Measurements from ENCODE around the gene KMT5C.

The KMT5C gene

DNA sequence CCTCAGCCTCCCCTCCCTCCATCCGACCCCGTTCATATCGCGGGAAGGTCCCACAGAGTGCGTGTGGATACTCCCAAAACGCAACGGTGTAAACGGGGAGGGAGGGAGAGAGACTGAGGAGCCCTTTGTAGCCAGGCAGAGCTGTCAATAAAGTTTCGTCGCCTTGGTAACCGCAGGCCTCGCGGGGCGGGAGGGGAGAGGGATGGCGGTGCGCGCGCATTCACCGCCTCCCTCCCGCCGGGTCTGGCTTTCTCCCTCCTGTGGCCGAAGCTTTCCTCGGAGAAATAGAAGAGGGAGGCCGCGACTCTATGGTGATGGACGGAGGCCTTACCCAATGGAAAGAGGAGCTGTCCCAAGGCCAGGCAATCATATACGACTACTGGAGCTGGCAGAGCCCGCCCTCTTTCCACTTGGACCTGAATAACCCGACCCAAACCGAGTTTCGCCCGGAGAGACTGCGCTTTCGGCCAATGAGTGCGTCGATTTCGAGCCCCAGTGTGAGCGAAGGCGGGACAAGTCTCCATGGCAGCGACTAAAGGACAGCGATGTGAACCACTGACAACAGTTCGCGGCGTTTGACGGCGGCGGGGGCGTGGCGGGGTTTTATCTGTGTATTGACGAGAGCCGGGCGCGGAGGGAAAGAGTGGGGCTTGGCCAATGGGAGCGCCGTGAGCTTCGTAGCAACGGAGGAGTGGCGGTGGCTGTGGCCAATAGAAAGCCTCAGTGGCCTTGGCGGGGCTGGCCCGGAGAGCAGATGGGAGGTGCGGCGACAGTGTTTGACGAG lies at the start of gene KMT5C:
Gene KMT5C (plus strand): TSS at position 772 of the 784 bp plus-strand sequence. CDS start 2,061 bp downstream, outside the sequence.
- DNase-seq = peak; percentile 99

DNA sequence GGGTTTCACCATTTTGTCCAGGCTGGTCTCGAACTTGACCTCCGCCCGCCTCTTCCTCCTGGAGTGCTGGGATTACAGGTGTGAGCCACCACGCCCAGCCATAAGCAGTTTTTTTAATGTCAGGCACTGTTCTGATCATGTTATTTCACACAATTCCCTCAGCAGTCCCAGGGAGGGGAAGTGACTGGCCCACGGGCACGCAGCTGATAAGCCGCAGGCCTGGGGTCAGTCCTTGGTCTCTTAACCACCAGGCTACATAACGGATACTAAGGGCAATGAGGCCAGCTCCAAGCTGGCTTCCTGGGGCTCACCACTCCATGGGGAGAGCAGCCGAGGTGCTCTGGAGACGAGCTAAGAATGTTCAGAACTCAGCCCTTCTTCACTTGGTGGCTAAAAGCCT lies 42.4 kb upstream of the KMT5C start:
- DNase-seq = no peak

- DNase-seq = no peak
Observed at GRCh38 chr19:55299991-55300390, 39.7 kb upstream of the KMT5C start.

DNA sequence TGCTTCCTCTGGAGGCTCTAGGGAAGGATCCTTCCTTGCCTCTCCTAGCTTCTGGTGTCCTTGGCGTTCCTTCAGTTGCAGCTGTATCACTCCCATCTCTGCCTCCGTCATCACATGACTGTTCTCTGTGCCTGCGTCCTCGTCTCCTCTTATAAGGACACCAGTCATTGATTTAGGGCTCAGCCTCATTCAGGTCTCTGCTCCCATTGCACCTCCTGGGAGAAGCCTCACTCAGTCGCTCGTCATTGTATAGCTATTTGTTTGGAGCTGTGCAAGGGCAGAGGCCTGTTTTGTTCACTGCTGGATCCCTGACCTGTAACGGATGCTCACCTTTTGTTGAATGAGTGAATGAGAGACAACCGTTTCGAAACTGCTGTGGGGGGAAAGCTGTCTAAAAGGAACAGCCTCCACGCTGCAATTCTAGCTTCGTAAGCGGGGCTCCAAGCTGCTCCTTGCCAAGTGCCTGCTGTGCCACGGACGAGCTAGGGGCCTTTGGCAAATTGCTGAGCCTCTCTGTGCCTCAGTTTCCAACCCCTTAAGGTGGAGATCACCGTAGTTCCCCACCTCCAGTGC lies 38.7 kb upstream of the KMT5C start:
- DNase-seq = no peak

DNA sequence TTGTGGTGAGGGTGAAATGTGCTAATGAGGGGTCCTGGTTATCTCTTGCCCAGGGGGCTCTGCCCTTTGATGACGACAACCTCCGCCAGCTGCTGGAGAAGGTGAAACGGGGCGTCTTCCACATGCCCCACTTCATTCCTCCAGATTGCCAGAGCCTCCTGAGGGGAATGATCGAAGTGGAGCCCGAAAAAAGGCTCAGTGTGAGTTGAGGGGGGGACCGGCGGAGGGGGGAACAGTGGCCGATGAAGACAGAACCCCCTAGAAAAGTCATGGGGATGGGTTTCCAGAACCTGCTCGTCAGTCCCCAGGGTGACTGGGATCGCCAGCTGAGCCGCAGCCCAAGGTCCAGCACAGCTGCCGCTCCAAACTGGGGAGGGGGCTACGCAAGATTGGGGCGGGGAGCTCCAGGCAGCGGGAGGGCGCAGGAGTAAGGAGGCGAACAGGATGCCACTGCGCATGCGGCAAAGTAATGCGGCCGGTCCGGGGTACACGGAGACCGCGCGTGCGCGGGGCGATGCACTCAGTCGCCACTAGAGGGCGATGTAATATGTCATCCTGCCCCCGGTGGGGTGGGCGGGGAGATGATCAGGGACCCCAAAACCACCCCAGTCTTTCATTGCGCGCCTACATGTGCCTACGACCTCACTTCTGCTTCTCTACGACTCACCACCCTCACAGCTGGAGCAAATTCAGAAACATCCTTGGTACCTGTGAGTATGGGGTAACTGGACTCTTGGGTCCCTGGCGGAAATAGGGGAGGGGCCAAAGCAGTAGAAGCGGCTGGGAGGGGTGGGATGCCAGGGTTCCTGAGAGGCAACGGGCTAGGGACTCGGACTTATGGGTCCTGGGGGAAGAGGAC lies 38.0 kb upstream of the KMT5C start:
- DNase-seq = peak; percentile 20

DNA sequence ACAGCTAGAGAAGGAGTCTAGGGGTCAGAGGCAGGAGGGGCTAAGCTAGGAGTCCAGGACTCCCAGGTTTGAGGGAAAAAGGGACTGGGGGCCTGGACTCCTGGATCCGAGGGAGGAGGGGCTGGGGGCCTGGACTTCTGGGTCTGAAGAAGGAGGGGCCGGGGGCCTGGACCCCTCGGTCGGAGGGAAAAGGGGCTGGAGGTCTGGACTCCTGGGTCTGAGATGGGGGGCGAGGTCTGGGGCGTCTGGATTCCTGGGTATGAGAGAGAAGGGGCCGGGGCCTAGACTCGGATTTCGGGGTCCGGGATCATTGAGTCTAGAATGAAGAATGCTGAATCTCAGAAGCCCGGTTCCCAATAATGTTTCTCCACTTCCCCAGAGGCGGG lies 37.4 kb upstream of the KMT5C start:
- no peak for DNase-seq

DNA sequence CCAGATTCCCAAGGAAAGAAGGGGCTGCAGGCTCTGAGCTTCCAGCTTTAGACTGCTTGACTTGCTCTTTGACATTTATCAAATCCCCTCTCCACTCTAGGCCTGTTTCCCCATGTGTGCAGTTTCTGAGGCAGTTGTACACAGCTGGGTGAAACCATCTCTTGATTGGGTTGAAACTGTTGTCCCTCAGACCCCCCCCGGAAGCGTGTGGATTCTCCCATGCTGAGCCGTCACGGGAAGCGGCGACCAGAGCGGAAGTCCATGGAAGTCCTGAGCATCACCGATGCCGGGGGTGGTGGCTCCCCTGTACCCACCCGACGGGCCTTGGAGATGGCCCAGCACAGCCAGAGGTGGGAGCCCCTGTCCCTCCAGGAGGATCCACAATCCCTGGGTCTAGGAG lies 36.2 kb upstream of the KMT5C start:
- DNase-seq = no peak

GRCh38 chr19:55304279-55304978 lies 35.2 kb upstream of the KMT5C start:
- no peak for DNase-seq

DNA sequence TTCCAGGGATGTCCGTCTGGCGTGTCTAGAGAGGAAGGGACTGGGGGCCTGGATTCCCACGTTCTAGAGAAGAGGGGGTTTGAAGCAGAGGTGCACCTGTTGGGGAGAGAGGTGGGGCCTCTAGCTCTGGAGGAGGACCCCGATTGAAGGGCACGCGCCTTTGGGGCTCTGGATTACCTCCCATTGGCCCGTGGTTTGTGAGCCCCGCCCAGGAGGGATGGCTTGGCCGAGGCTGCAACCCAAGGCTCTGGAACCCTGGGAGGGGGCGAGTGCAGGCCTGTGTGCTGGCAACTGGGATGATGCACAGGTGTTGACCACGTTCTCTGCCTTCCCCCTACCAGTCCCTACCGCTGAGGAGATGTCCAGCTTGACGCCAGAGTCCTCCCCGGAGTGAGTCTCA lies 34.7 kb upstream of the KMT5C start:
- no peak for DNase-seq

DNA sequence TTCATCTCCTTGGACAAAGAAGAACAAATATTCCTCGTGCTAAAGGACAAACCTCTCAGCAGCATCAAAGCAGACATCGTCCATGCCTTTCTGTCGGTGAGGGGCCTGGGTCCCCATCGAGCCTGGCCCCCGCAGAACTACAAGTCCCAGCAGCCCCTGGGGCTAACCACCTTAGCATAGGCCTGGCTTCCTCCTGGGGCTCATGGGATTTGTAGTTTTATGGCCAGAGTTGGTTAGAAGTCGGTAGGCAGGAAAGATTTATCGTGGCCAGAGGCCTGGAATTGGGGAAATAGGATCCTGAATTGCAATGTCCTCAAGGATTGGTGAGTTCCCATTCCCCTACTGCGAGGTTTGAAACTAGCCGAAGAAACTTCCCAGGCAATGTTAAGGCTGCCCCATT lies 34.2 kb upstream of the KMT5C start:
- no peak for DNase-seq

DNA sequence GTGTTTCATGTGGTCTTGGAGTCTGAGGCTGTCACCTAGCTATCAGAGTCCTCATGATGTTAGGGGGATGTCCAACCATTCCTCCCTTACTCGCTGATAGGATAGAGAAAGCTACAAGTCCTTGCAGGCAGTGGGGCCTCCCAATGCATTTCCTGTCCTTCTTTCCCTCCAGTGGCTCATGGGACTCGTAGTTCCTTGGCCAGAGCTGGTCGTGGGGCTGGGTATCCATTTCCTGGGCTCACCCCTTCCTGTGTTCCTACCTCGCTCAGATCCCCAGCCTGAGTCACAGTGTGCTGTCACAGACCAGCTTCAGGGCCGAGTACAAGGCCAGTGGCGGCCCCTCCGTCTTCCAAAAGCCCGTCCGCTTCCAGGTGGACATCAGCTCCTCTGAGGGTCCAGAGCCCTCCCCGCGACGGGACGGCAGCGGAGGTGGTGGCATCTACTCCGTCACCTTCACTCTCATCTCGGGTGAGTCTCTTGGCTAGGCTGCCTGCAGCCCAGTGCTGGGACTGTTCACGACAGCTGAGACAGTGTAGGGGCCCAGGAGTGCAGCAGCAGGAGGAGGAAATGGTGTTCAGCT lies 33.6 kb upstream of the KMT5C start:
- no peak for DNase-seq

DNA sequence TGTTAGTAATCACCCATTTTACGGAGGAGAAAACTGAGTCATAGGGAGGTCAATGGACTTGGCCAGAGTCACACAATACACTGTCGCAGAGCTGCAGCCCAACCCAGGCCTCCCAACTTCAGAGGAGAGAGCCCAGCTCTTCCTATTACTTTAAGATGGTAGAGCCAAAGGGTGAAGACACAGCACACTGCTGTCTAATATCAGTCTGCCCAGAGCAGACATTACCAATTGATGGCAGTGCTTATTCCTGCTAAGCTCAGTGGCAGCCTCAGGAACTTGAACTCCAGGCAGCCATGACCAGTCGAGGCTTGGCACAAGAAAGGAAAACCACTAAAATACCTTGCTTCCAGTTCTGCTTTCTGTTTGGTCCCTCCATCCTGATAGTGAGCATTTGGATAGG lies 33.0 kb upstream of the KMT5C start:
- DNase-seq = no peak

DNA sequence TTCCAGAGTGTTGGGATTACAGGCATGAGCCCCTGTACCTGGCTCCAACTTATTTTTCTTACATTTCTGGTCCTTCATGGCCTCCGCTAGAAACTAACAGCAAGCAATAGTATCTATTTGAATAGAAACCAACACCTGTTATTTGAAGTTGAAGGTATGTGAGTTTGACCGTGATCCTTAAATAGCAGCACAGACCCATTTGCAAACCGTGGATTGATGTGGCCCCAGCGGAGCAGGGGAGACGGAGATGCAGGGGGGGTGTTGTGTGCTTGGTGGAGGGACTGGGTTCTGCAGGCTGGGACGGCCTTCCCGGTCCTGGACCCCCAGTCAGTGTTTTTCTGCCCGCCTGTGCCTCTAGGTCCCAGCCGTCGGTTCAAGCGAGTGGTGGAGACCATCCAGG lies 31.4 kb upstream of the KMT5C start:
- DNase-seq = no peak

- DNase-seq = no peak
Observed at GRCh38 chr19:55309448-55309847, 30.2 kb upstream of the KMT5C start.

DNA sequence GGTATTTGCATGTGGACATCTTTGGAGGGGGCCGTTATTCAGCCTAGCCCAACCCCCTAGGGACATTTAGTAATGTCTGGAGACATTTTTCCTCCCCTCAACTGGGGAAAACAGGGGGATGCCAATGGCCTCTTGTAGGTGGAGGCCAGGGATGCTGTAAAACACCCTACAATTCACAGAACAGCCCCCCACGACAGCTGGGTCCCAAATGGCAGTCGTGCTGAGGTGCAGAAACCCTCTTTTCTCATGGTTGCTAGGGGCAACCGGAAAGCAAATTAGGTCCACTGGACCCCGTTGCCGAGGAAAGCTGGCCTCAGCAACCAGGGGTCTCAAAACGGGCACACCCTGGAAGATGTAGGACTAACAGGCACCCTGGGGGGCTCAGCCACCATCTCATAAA lies 29.2 kb upstream of the KMT5C start:
- no peak for DNase-seq

DNA sequence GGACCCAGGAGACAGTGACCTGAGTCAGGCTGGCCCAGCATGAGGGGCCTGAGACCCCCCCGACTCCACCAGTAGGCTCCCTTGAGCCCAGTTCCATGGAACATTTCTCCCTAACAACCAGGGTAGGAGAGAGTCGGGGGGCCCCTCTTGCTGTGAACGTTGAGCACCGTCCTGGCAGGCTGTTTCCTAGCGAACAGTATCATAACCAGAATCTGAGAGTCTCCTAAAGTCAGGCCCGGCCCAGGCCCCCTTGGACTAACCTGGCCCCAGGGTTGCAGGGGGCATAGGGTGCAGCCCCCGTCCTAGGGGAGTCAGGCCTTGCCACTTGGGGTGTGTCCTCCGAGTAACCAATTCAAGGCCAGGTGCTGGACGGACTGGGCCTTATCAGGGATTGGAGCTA lies 28.3 kb upstream of the KMT5C start:
- DNase-seq = no peak

GRCh38 chr19:55311797-55312196 lies 27.9 kb upstream of the KMT5C start:
- no peak for DNase-seq

GRCh38 chr19:55312621-55313512 lies 26.8 kb upstream of the KMT5C start:
- DNase-seq = no peak

DNA sequence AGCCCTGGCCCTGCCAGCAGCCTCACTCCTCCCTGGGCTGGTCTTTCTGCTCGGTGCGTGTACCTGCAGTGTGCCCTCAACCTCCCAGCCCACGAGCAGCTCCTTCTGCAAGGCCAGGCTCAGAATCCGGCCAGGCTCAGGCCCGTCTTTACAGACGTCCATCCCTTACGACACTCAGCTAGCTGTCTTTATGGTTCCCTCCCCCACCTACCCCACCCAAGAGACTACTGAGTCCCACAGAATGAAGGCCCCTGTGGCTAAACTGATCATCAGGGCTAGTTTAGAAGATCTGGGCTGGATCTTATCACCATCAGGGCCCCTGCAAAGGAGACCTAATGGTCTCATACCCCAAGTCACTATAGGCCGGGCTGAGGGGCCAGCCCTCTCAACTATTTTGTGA lies 25.3 kb upstream of the KMT5C start:
- DNase-seq = no peak

GRCh38 chr19:55315956-55316525 lies 23.6 kb upstream of the KMT5C start:
- DNase-seq = no peak

GRCh38 chr19:55316646-55317045 lies 23.0 kb upstream of the KMT5C start:
- no peak for DNase-seq
